WTC11 (cell line): ENCODE results near the gene UPK3A. TPM values are rescaled to one million over a fixed set of nuclear protein-coding genes. Genes with fewer than 3 reads are reported as not detected.
A peak's percentile ranks its signal among the peaks of the same experiment; 100 is the strongest.

Experiments
- ATAC-seq: fragments of 200-7000 bp; cut with Tn5 transposase; 2 replicates; pipeline ENCODE4 v1.10.0; 2021; ENCODE audit warnings: mild to moderate bottlenecking, moderate library complexity
- CTCF ChIA-PET: fragments of 300-600 bp; sonication (Branson Sonifier 250); formaldehyde crosslinking; loops from one replicate; lab custom pipeline; 2021; ENCODE audit warnings: antibody characterized with exemption; lab: Charles Lee
- POLR2A ChIA-PET: fragments of 350-600 bp; sonication (Branson Sonifier 250); formaldehyde crosslinking; loops from one replicate; lab custom pipeline; 2021; ENCODE audit warnings: antibody characterized with exemption; lab: Charles Lee
- DNase-seq: peaks from one replicate; pipeline ENCODE4 v3.0.0; 2021; ENCODE audit warnings: low spot score
- H3K27ac Mint-ChIP-seq: 2 replicates; pipeline ENCODE4 v1.8.0; 2021; ENCODE audit warnings: mixed read lengths
- H3K27me3 Mint-ChIP-seq: 2 replicates; pipeline ENCODE4 v1.8.0; 2021; ENCODE audit warnings: low read depth, mild to moderate bottlenecking, moderate library complexity, mixed read lengths
- H3K36me3 Mint-ChIP-seq: 2 replicates; pipeline ENCODE4 v1.8.0; 2021; ENCODE audit warnings: mixed read lengths
- H3K4me1 Mint-ChIP-seq: 2 replicates; pipeline ENCODE4 v1.8.0; 2022; ENCODE audit warnings: mixed read lengths
- H3K4me3 Mint-ChIP-seq: 2 replicates; pipeline ENCODE4 v1.8.0; 2021; ENCODE audit warnings: mild to moderate bottlenecking, moderate library complexity, mixed read lengths
- H3K9me3 Mint-ChIP-seq: 2 replicates; pipeline ENCODE4 v1.8.0; 2021; ENCODE audit warnings: mixed read lengths
- CBFB ChIP-seq: sonication (generic); formaldehyde crosslinking; IDR thresholded peaks from 2 replicates; pipeline ENCODE4 v1.8.1; 2022; ENCODE audit warnings: mild to moderate bottlenecking, low read depth, missing genetic modification reagents
- CREB1 ChIP-seq: sonication (generic); formaldehyde crosslinking; IDR thresholded peaks from 2 replicates; pipeline ENCODE4 v1.8.0; 2023; ENCODE audit warnings: mild to moderate bottlenecking, missing genetic modification reagents
- FOXP1 ChIP-seq: sonication (generic); formaldehyde crosslinking; IDR thresholded peaks from 2 replicates; pipeline ENCODE4 v1.8.0; 2022; ENCODE audit warnings: missing genetic modification reagents, mild to moderate bottlenecking, moderate library complexity, borderline replicate concordance
- HMGXB4 ChIP-seq: sonication (generic); formaldehyde crosslinking; IDR thresholded peaks from 2 replicates; pipeline ENCODE4 v1.8.1; 2023; ENCODE audit warnings: mild to moderate bottlenecking, moderate library complexity, missing genetic modification reagents
- NR1H2 ChIP-seq: sonication (generic); formaldehyde crosslinking; IDR thresholded peaks from 2 replicates; pipeline ENCODE4 v1.9.0; 2021; ENCODE audit warnings: mild to moderate bottlenecking, moderate library complexity, missing genetic modification reagents
- NR2C2 ChIP-seq: sonication (generic); formaldehyde crosslinking; IDR thresholded peaks from 2 replicates; pipeline ENCODE4 v1.8.0; 2022; ENCODE audit warnings: mild to moderate bottlenecking, missing genetic modification reagents
- PRRX2 ChIP-seq: fragments of 250-450 bp; sonication (Bioruptor Pico); IDR thresholded peaks from 2 replicates; pipeline ENCODE4 v1.8.0; 2021; ENCODE audit warnings: mild to moderate bottlenecking
- TCF7 ChIP-seq: sonication (generic); formaldehyde crosslinking; IDR thresholded peaks from 2 replicates; pipeline ENCODE4 v1.8.0; 2022; ENCODE audit warnings: mild to moderate bottlenecking, low read depth, missing genetic modification reagents, moderate library complexity
- TP53 ChIP-seq: sonication (generic); formaldehyde crosslinking; IDR thresholded peaks from 2 replicates; pipeline ENCODE4 v1.8.1; 2023; ENCODE audit warnings: mild to moderate bottlenecking, missing genetic modification reagents
- USF2 ChIP-seq: sonication (generic); formaldehyde crosslinking; IDR thresholded peaks from 2 replicates; pipeline ENCODE4 v1.8.1; 2023; ENCODE audit warnings: mild to moderate bottlenecking, missing genetic modification reagents, moderate library complexity
- ZNF121 ChIP-seq: sonication (generic); formaldehyde crosslinking; IDR thresholded peaks from 2 replicates; pipeline ENCODE4 v1.8.0; 2023; ENCODE audit warnings: missing genetic modification reagents
- ZNF396 ChIP-seq: fragments of 250-450 bp; sonication (Bioruptor Pico); IDR thresholded peaks from 2 replicates; pipeline ENCODE4 v1.8.0; 2021; ENCODE audit warnings: mild to moderate bottlenecking, moderate library complexity, borderline replicate concordance
- ZNF671 ChIP-seq: fragments of 250-450 bp; sonication (Bioruptor Pico); IDR thresholded peaks from 2 replicates; pipeline ENCODE4 v1.8.0; 2021; ENCODE audit warnings: mild to moderate bottlenecking
- total RNA-seq: library from RNA; stranded (reverse); gene quantifications from 3 replicates; pipeline ENCODE4 v1.2.3, GENCODE V29; 2021
- TF ChIP-seq, protein P1 (sequence below): sonication (generic); formaldehyde crosslinking; IDR thresholded peaks from 2 replicates; pipeline ENCODE4 v1.8.0; 2022; ENCODE audit warnings: mild to moderate bottlenecking, missing genetic modification reagents
- TF ChIP-seq, protein P2 (sequence below): sonication (generic); formaldehyde crosslinking; IDR thresholded peaks from 2 replicates; pipeline ENCODE4 v1.8.1; 2023; ENCODE audit warnings: mild to moderate bottlenecking, missing genetic modification reagents
- TF ChIP-seq, protein P3 (sequence below): fragments of 250-450 bp; sonication (Bioruptor Pico); IDR thresholded peaks from 2 replicates; pipeline ENCODE4 v1.9.0; 2021; ENCODE audit warnings: mild to moderate bottlenecking, borderline replicate concordance

Gene UPK3A
- total RNA-seq, 1 experiment from 2014 or later = 0.37 TPM

- ChIA-PET POLR2A (interaction anchor here (0.5 kb wide), 1 partner anchor 41 kb away, joined by 4 read pairs; no protein-coding TSS in a partner anchor), CTCF (no interaction called here)
- Mint-ChIP-seq H3K9me3 (no peaks in the 10 kb centered on the region), H3K27me3 (peaks cover 23% of the 10 kb centered on the region), H3K4me3 (peak overlapping the region; percentile 88), H3K4me1 (peaks cover 20% of the 10 kb centered on the region)
- ATAC-seq = 0 out of 2 replicates have a peak, but pooled peaks have one; percentile 4
- TF ChIP-seq, protein P1, sequence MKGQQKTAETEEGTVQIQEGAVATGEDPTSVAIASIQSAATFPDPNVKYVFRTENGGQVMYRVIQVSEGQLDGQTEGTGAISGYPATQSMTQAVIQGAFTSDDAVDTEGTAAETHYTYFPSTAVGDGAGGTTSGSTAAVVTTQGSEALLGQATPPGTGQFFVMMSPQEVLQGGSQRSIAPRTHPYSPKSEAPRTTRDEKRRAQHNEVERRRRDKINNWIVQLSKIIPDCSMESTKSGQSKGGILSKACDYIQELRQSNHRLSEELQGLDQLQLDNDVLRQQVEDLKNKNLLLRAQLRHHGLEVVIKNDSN = 0 out of 2 replicates have a peak, but pooled peaks have one; percentile 14
- no peak for TF ChIP-seq FOXP1
- TF ChIP-seq, all 79 proteins: peak for 1
- Mint-ChIP-seq H3K27ac (no peak overlapping the region), H3K36me3 (0 out of 2 replicates have a peak, but pooled peaks cover 3% of the 10 kb centered on the region)
- no peak for DNase-seq
Measured at GRCh38 chr22:45238957-45239680, 45.6 kb upstream of the UPK3A start.

DNA sequence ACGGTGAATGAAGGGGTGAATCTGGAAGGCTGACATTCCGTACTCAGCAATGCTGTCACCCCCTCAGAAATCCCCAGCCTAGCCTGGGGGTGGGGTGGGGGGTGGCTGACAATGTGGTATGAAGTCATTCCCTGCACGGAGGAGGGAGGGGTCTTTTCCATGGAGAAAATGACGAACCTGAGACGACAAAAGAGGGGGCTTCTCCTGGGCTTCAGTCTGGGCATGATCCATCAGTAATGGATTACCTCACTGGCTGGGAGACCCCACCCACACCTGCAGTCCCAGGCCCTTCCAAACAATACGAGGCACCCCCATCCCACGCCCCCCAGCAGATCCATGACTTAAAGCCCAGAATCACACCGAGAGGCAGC is 45.1 kb upstream of the UPK3A start:
- DNase-seq (no peak), ATAC-seq (no peak)
- Mint-ChIP-seq H3K36me3 (0 out of 2 replicates have a peak, but pooled peaks cover 3% of the 10 kb centered on the region), H3K4me3 (peak overlapping the region; percentile 88), H3K27ac (no peak overlapping the region), H3K4me1 (peaks cover 20% of the 10 kb centered on the region), H3K27me3 (peaks cover 23% of the 10 kb centered on the region), H3K9me3 (no peaks in the 10 kb centered on the region)
- ChIA-PET CTCF (no interaction called here), POLR2A (interaction anchor here (0.5 kb wide), 1 partner anchor 41 kb away, joined by 4 read pairs; no protein-coding TSS in a partner anchor)
- TF ChIP-seq ZNF121 = no peak
- TF ChIP-seq TCF7 (CRISPR knock-in tag) = no peak
- TF ChIP-seq ZNF396 = no peak
- no peak for TF ChIP-seq PRRX2 (CRISPR knock-in tag)
- TF ChIP-seq CREB1 (CRISPR knock-in tag) = no peak
- TF ChIP-seq HMGXB4 (CRISPR knock-in tag) = no peak
- TF ChIP-seq TP53 = no peak
- TF ChIP-seq NR1H2 (CRISPR knock-in tag) = no peak
- TF ChIP-seq ZNF671 (CRISPR knock-in tag) = no peak
- TF ChIP-seq, protein P2, sequence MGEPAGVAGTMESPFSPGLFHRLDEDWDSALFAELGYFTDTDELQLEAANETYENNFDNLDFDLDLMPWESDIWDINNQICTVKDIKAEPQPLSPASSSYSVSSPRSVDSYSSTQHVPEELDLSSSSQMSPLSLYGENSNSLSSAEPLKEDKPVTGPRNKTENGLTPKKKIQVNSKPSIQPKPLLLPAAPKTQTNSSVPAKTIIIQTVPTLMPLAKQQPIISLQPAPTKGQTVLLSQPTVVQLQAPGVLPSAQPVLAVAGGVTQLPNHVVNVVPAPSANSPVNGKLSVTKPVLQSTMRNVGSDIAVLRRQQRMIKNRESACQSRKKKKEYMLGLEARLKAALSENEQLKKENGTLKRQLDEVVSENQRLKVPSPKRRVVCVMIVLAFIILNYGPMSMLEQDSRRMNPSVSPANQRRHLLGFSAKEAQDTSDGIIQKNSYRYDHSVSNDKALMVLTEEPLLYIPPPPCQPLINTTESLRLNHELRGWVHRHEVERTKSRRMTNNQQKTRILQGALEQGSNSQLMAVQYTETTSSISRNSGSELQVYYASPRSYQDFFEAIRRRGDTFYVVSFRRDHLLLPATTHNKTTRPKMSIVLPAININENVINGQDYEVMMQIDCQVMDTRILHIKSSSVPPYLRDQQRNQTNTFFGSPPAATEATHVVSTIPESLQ (CRISPR knock-in tag) = no peak
- no peak for TF ChIP-seq NR2C2 (CRISPR knock-in tag)
- no peak for TF ChIP-seq USF2
- no peak for TF ChIP-seq CBFB (CRISPR knock-in tag)
- TF ChIP-seq, protein P3, sequence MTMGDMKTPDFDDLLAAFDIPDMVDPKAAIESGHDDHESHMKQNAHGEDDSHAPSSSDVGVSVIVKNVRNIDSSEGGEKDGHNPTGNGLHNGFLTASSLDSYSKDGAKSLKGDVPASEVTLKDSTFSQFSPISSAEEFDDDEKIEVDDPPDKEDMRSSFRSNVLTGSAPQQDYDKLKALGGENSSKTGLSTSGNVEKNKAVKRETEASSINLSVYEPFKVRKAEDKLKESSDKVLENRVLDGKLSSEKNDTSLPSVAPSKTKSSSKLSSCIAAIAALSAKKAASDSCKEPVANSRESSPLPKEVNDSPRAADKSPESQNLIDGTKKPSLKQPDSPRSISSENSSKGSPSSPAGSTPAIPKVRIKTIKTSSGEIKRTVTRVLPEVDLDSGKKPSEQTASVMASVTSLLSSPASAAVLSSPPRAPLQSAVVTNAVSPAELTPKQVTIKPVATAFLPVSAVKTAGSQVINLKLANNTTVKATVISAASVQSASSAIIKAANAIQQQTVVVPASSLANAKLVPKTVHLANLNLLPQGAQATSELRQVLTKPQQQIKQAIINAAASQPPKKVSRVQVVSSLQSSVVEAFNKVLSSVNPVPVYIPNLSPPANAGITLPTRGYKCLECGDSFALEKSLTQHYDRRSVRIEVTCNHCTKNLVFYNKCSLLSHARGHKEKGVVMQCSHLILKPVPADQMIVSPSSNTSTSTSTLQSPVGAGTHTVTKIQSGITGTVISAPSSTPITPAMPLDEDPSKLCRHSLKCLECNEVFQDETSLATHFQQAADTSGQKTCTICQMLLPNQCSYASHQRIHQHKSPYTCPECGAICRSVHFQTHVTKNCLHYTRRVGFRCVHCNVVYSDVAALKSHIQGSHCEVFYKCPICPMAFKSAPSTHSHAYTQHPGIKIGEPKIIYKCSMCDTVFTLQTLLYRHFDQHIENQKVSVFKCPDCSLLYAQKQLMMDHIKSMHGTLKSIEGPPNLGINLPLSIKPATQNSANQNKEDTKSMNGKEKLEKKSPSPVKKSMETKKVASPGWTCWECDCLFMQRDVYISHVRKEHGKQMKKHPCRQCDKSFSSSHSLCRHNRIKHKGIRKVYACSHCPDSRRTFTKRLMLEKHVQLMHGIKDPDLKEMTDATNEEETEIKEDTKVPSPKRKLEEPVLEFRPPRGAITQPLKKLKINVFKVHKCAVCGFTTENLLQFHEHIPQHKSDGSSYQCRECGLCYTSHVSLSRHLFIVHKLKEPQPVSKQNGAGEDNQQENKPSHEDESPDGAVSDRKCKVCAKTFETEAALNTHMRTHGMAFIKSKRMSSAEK (CRISPR knock-in tag) = no peak
